ENCODE results near the gene NUP210. TPM values are rescaled to one million over a fixed set of nuclear protein-coding genes. Genes with fewer than 3 reads are reported as not detected.

Gene NUP210
- total and polyA plus RNA-seq, 2 donors (not counting 3 experiments of a cell fraction or from before 2014, with no cell fraction given), result 0.14 to 0.84 TPM

DNA sequence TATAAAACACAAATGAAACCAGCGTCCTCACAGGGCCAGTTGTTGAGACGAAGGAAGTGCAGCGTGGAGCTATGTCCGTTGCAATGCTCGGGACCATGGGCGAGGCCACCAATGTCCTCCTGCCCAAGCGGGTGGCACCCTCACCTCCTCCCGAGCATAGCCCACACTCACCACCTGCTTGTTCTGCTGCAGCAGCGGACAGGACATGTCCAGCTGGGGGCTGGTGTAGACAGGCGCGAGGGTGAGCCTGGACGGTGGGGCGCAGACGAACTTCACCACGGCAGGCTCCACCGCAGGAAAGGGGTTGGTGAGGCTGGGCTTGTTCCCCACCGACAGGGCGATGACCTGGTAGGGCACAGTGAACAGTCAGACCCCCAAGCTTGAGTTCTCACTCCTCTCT is 62.1 kb downstream of the NUP210 start:
- Histone ChIP-seq H3K36me3 (ENCODE audit: control insufficient read depth in 2 of 2, extremely low read depth in 1 of 2, insufficient read depth in 2 of 2, low read length in 2 of 2) (no peaks in the 10 kb centered on the region), H2AFZ (ENCODE audit: low read depth, low read length) (no peak overlapping the region), H3K4me1 (ENCODE audit: control insufficient read depth, extremely low read depth, insufficient read depth, low read length) (no peaks in the 10 kb centered on the region), H3K4me2 (ENCODE audit: insufficient read depth, low read length) (no peak overlapping the region), H3K4me3 (replicated peaks in 1 of 3; ENCODE audit: insufficient read depth in 1 of 3, low read depth in 1 of 3, low read length in 3 of 3) (no peak overlapping the region), H3K9ac (replicated peaks; ENCODE audit: extremely low read depth, insufficient read depth, low read length) (no peak overlapping the region), H3K9me3 (replicated peaks; ENCODE audit: control insufficient read depth, insufficient read depth, low read length) (no peaks in the 10 kb centered on the region), H3K9me1 (replicated peaks; ENCODE audit: control insufficient read depth, extremely low read depth, insufficient read depth, low read length) (no peaks in the 10 kb centered on the region), H3K27ac (ENCODE audit: insufficient read depth, low read depth, low read length) (no peak overlapping the region), H4K20me1 (replicated peaks; ENCODE audit: control insufficient read depth, extremely low read depth, insufficient read depth, low read length) (no peaks in the 10 kb centered on the region), H3K27me3 (ENCODE audit: control insufficient read depth in 2 of 2, insufficient read depth in 2 of 2, low read length in 2 of 2) (no peaks in the 10 kb centered on the region), H3K79me2 (ENCODE audit: control insufficient read depth, insufficient read depth, low read length) (no peaks in the 10 kb centered on the region)
- POLR2A ChIA-PET, result no interaction called here
- CTCF ChIA-PET, result interaction anchor here (1.0 kb wide), 1 partner anchor 94 kb away, joined by 3 read pairs; no protein-coding TSS in a partner anchor
- dilution Hi-C loops (cut with MboI; ENCODE audit: extremely low pct_ligation_motif_present, low sequenced_read_pairs), result no loop called here
- DNase-seq (ENCODE audit: low read depth, low spot score) (no peak), FAIRE-seq (no peak)
- TF ChIP-seq FOS (IDR thresholded peaks at IDR 0.05; ENCODE audit: borderline replicate concordance, insufficient read depth, low read length) (no peak), MYC (IDR thresholded peaks at IDR 0.05; ENCODE audit: low read depth, low read length) (no peak), POLR2AphosphoS5 (IDR thresholded peaks at IDR 0.05; ENCODE audit: insufficient read depth, low read depth, low read length) (no peak), JUN (IDR thresholded peaks at IDR 0.05; ENCODE audit: borderline replicate concordance, insufficient read depth, insufficient read length, low read depth) (no peak), EZH2 (IDR thresholded peaks at IDR 0.05; ENCODE audit: borderline replicate concordance, low read depth, low read length, severe bottlenecking) (no peak), POLR2A (IDR thresholded peaks at IDR 0.05; ENCODE audit: low read depth, low read length) (no peak), GATA2 (IDR thresholded peaks at IDR 0.05; ENCODE audit: insufficient read depth, insufficient read length, low read depth, low read length) (no peak)
- TF ChIP-seq, protein P1, sequence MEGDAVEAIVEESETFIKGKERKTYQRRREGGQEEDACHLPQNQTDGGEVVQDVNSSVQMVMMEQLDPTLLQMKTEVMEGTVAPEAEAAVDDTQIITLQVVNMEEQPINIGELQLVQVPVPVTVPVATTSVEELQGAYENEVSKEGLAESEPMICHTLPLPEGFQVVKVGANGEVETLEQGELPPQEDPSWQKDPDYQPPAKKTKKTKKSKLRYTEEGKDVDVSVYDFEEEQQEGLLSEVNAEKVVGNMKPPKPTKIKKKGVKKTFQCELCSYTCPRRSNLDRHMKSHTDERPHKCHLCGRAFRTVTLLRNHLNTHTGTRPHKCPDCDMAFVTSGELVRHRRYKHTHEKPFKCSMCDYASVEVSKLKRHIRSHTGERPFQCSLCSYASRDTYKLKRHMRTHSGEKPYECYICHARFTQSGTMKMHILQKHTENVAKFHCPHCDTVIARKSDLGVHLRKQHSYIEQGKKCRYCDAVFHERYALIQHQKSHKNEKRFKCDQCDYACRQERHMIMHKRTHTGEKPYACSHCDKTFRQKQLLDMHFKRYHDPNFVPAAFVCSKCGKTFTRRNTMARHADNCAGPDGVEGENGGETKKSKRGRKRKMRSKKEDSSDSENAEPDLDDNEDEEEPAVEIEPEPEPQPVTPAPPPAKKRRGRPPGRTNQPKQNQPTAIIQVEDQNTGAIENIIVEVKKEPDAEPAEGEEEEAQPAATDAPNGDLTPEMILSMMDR (IDR thresholded peaks at IDR 0.05; ENCODE audit: extremely low read depth in 1 of 2, insufficient read depth in 1 of 2, low read depth in 1 of 2, low read length in 2 of 2), result no peak
- TF ChIP-seq, protein P2, sequence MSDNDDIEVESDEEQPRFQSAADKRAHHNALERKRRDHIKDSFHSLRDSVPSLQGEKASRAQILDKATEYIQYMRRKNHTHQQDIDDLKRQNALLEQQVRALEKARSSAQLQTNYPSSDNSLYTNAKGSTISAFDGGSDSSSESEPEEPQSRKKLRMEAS (IDR thresholded peaks at IDR 0.05; ENCODE audit: insufficient read depth, insufficient read length), result no peak
- no TSS peak for BruUV-seq (replicated peaks)
- intact Hi-C loops (cut with micrococcal nuclease), result no loop called here

Measured in endothelial cell of umbilical vein (primary cell).